ENCODE data around the gene NPFFR1.

- TF ChIP-seq EP300 (IDR thresholded peaks at IDR 0.05) (no peak), CTCF (IDR thresholded peaks at IDR 0.05) (no peak), POLR2A (IDR thresholded peaks at IDR 0.05; ENCODE audit: low read depth) (no peak)
Observed at GRCh38 chr10:70323697-70324338, 40.0 kb upstream of the NPFFR1 start.

All from esophagus muscularis mucosa (tissue), 4 donors.